ENCODE data around the gene BEST1. TPM values are rescaled to one million over a fixed set of nuclear protein-coding genes. Genes with fewer than 3 reads are reported as not detected.

Gene BEST1
- total RNA-seq, 4 donors from 2014 or later: 33.2 to 53.2 (median 45.7) TPM

GRCh38 chr11:61907871-61908729, 42.1 kb upstream of the BEST1 start:
- WGBS, 2 donors: 82 to 83% methylated on average over 16 to 20 of the region's 21 CpGs
- Histone ChIP-seq H3K27ac (peak overlapping the region in 3 of 4 donors; percentile 59 to 95 (median 83)), H3K4me1 (peaks cover 0 to 56% (median 37%) of the 10 kb centered on the region in 4 donors), H3K4me3 (no peak overlapping the region), H3K9me3 (no peaks in the 10 kb centered on the region), H3K36me3 (peaks cover 0 to 48% (median 5%) of the 10 kb centered on the region in 3 donors), H3K27me3 (no peaks in the 10 kb centered on the region)
- no peak for DNase-seq (ENCODE audit: low spot score in 2 of 2)
- TF ChIP-seq, protein P1, sequence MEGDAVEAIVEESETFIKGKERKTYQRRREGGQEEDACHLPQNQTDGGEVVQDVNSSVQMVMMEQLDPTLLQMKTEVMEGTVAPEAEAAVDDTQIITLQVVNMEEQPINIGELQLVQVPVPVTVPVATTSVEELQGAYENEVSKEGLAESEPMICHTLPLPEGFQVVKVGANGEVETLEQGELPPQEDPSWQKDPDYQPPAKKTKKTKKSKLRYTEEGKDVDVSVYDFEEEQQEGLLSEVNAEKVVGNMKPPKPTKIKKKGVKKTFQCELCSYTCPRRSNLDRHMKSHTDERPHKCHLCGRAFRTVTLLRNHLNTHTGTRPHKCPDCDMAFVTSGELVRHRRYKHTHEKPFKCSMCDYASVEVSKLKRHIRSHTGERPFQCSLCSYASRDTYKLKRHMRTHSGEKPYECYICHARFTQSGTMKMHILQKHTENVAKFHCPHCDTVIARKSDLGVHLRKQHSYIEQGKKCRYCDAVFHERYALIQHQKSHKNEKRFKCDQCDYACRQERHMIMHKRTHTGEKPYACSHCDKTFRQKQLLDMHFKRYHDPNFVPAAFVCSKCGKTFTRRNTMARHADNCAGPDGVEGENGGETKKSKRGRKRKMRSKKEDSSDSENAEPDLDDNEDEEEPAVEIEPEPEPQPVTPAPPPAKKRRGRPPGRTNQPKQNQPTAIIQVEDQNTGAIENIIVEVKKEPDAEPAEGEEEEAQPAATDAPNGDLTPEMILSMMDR (IDR thresholded peaks at IDR 0.05): no peak
- TF ChIP-seq POLR2A (IDR thresholded peaks at IDR 0.05): no peak
- TF ChIP-seq EP300 (IDR thresholded peaks at IDR 0.05): no peak

DNA sequence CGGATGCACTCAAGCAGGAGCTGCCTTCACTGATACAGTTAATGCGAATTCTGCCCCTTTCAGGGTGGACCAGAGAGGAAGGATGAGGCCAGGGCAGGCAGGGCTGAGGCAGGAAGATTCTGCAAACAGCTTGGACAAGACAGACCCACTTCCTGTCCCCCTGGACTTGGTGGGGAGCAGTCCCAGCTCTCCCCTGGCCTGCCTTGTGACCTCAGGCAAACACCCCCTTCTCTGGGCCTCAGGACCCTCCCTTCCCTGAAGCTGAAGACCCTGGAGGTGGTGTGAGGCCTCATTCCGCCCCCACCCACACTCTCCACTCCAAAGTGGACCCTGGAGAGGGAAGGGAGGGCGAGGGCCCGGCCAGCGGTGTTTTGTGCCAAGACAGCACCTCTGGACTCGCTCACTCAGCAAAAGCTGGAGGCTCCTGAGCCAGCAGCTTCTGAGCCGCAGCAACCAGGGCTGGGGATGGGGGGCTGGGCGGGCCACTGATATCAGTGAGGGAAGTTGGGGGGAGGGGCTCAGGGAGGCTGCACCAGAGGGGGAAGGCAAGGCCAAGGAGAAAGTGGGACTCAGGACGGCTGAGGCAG, 41.3 kb upstream of the BEST1 start:
- 40 to 42% methylated on average over 10 of the region's 10 CpGs for WGBS, 2 donors
- DNase-seq (ENCODE audit: low spot score in 2 of 2): peak in 1 of 2 donors; percentile 62
- peak overlapping the region in 3 of 4 donors; percentile 59 to 95 (median 83) for H3K27ac ChIP-seq
- peaks cover 0 to 63% (median 39%) of the 10 kb centered on the region in 4 donors for H3K4me1 ChIP-seq
- TF ChIP-seq, protein P1 (IDR thresholded peaks at IDR 0.05): no peak
- TF ChIP-seq EP300 (IDR thresholded peaks at IDR 0.05) (no peak), POLR2A (IDR thresholded peaks at IDR 0.05) (no peak)
- no peaks in the 10 kb centered on the region for H3K9me3 ChIP-seq
- peaks cover 0 to 43% (median 5%) of the 10 kb centered on the region in 3 donors for H3K36me3 ChIP-seq
- H3K4me3 ChIP-seq: no peak overlapping the region
- H3K27me3 ChIP-seq: no peaks in the 10 kb centered on the region

DNA sequence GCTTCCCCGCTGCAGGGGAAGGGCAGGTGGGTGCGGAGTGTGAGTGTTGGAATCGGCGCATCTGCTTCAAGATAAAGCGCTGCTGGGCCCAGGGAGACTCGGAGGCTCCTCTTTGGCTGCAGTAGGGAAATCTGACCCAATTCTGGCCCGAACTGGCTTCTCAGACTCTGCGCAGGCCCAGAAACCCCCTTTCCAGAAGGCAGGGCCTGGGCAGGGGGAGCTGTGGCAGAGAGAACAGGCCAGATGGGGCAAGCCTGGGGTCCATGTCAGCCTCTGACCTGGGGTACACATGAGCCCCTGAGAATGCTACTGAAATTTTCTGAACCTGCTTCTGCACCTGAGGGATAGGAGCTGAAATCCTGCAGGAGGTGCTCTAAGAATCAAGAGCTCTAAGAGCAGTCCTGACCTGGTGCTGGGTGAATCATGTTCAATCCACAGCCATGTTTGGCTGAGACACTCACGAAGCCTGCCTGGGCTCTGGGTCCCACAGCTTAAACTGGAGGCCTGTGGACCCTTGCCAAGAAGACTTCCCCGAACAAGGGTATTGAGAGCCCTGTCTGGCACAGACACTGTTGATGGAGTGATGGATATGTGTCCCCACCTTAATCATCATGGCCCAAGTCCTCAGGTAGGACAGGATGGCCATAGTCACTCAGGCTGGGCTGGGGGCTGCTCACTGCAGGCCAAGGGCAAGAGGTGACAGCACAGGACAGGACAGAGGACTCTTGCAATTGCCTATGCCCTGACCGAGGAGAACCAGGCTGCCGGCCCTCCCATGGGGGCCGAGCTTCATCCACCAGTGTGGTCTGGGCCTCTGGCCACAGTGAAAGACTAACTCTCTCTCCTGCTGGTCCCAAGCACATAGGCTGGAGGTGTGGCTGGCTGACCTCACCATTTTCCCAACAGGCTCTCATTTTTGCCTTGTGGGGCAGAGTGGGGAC, 39.7 kb upstream of the BEST1 start:
- H3K27ac ChIP-seq: peak overlapping the region; percentile 62 to 95 (median 74)
- TF ChIP-seq, protein P1 (IDR thresholded peaks at IDR 0.05): no peak
- no peak for TF ChIP-seq POLR2A (IDR thresholded peaks at IDR 0.05)
- no peak for TF ChIP-seq EP300 (IDR thresholded peaks at IDR 0.05)
- no peaks in the 10 kb centered on the region for H3K9me3 ChIP-seq
- H3K4me1 ChIP-seq: peaks cover 0 to 80% (median 43%) of the 10 kb centered on the region in 4 donors
- no peaks in the 10 kb centered on the region for H3K27me3 ChIP-seq
- H3K36me3 ChIP-seq: peaks cover 0 to 27% (median 5%) of the 10 kb centered on the region in 3 donors
- H3K4me3 ChIP-seq: no peak overlapping the region
- DNase-seq (ENCODE audit: low spot score in 2 of 2): peak in 1 of 2 donors; percentile 29
- WGBS, 2 donors: 61 to 77% methylated on average over 11 to 12 of the region's 13 CpGs

DNA sequence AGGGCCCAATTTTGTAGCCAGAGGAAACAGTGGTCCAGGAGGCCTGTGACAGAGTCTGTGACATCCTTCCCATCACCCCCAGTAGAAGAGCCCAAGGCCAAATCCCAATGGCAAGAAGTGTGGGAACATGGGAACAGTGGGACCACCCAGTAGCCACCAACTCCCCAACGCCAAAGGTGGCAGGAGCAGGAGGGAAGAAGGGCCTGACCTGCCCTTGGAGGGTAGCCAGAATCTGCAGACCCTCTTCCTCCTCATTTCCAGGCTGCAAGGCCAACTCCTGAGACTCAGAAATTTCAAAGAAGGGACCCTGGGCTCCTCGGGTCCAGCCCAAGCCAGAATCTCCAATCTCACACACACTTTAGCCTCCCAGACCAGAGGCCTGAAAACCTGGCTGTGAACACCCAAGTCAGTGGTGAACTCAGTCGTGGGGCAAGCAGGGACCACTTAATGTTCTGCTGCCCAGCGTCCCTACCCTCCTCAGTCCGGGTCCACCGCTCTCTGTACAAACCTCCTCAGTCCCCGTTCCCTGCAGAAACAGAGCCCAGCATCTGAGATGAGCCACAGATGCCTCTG, 38.9 kb upstream of the BEST1 start:
- H3K27me3 ChIP-seq: no peaks in the 10 kb centered on the region
- DNase-seq (ENCODE audit: low spot score in 2 of 2): no peak
- H3K4me1 ChIP-seq: peaks cover 0 to 83% (median 43%) of the 10 kb centered on the region in 4 donors
- TF ChIP-seq POLR2A (IDR thresholded peaks at IDR 0.05): no peak
- TF ChIP-seq, protein P1 (IDR thresholded peaks at IDR 0.05): no peak
- TF ChIP-seq EP300 (IDR thresholded peaks at IDR 0.05): no peak
- peaks cover 0 to 19% (median 5%) of the 10 kb centered on the region in 3 donors for H3K36me3 ChIP-seq
- H3K9me3 ChIP-seq: no peaks in the 10 kb centered on the region
- 41 to 59% methylated on average over 4 to 7 of the region's 7 CpGs for WGBS, 2 donors
- no peak overlapping the region for H3K4me3 ChIP-seq
- peak overlapping the region; percentile 62 to 95 (median 74) for H3K27ac ChIP-seq

Data from tibial nerve (tissue), 4 donors.